GM21367 (cell line): Measurements from ENCODE around the gene C16orf92.
A peak's percentile ranks its signal among the peaks of the same experiment; 100 is the strongest.

Experiments
- ATAC-seq: cut with Tn5 transposase; IDR thresholded peaks from one replicate; pipeline ENCODE4 v1.9.1; 2021; ENCODE audit not compliant: unreplicated experiment

C16orf92 gene

GRCh38 chr16:30053376-30054015 lies 30.5 kb downstream of the C16orf92 start:
- ATAC-seq = no peak

GRCh38 chr16:30054451-30054850 lies 31.5 kb downstream of the C16orf92 start:
- no peak for ATAC-seq

- ATAC-seq = no peak
Measured at GRCh38 chr16:30054959-30055553, 32.1 kb downstream of the C16orf92 start.

GRCh38 chr16:30060346-30060745 lies 37.3 kb downstream of the C16orf92 start:
- no peak for ATAC-seq

- ATAC-seq = no peak
Measured at GRCh38 chr16:30060836-30061554, 38.0 kb downstream of the C16orf92 start.

GRCh38 chr16:30063278-30063892 lies 40.4 kb downstream of the C16orf92 start:
- ATAC-seq = no peak

GRCh38 chr16:30063893-30064728 lies 41.1 kb downstream of the C16orf92 start:
- no peak for ATAC-seq

GRCh38 chr16:30064729-30065101 lies 41.7 kb downstream of the C16orf92 start:
- no peak for ATAC-seq

- ATAC-seq = peak; percentile 60
Measured at GRCh38 chr16:30065102-30065942, 42.3 kb downstream of the C16orf92 start, which contains the start of gene ALDOA. Gene ALDOA, plus strand, starts transcription at chr16:30065760. Its CDS starts 1,138 bp downstream, at chr16:30066898.

- ATAC-seq = no peak
Measured at GRCh38 chr16:30065943-30066760, 43.2 kb downstream of the C16orf92 start.

- no peak for ATAC-seq
Measured at GRCh38 chr16:30066761-30067583, 44.0 kb downstream of the C16orf92 start.

GRCh38 chr16:30067584-30067916 lies 44.6 kb downstream of the C16orf92 start:
- ATAC-seq = no peak

GRCh38 chr16:30068333-30068732 lies 45.3 kb downstream of the C16orf92 start:
- no peak for ATAC-seq

- ATAC-seq = no peak
Measured at GRCh38 chr16:30068750-30069610, 46.0 kb downstream of the C16orf92 start.

GRCh38 chr16:30069611-30070462 lies 46.8 kb downstream of the C16orf92 start:
- no peak for ATAC-seq

GRCh38 chr16:30070490-30070889 lies 47.5 kb downstream of the C16orf92 start:
- ATAC-seq = no peak
